Middle frontal gyrus (tissue), 1 donor: ENCODE measurements around the gene WDR48.

ENCODE experiments used
- DNase-seq: peaks from one replicate; pipeline ENCODE4 v3.0.0-alpha.2; 2015; ENCODE audit warnings: low spot score; ENCODE audit errors: extremely low spot score

WDR48 gene

GRCh38 chr3:39121621-39122020, 69.8 kb downstream of the WDR48 start:
- no peak for DNase-seq

GRCh38 chr3:39122813-39123212, 71.0 kb downstream of the WDR48 start:
- DNase-seq = no peak

GRCh38 chr3:39124876-39125840, 73.3 kb downstream of the WDR48 start:
- DNase-seq = no peak

GRCh38 chr3:39125841-39126500, 74.2 kb downstream of the WDR48 start:
- DNase-seq = no peak

GRCh38 chr3:39126532-39127071, 74.8 kb downstream of the WDR48 start:
- DNase-seq = no peak

- no peak for DNase-seq
These were observed 75.6 kb downstream of the WDR48 start for GRCh38 chr3:39127269-39127907.

- DNase-seq = no peak
These were observed 76.1 kb downstream of the WDR48 start for GRCh38 chr3:39127908-39128304.

- DNase-seq = no peak
These were observed 77.1 kb downstream of the WDR48 start for GRCh38 chr3:39128951-39129350.

- no peak for DNase-seq
These were observed 78.2 kb downstream of the WDR48 start for GRCh38 chr3:39130026-39130425.

GRCh38 chr3:39130693-39131265, 79.0 kb downstream of the WDR48 start:
- DNase-seq = no peak

GRCh38 chr3:39132096-39133092, 80.6 kb downstream of the WDR48 start:
- no peak for DNase-seq

- no peak for DNase-seq
These were observed 81.3 kb downstream of the WDR48 start for GRCh38 chr3:39133093-39133490.

GRCh38 chr3:39133822-39134221, 82.0 kb downstream of the WDR48 start:
- DNase-seq = no peak

GRCh38 chr3:39134305-39134704, 82.5 kb downstream of the WDR48 start:
- no peak for DNase-seq

- DNase-seq = no peak
These were observed 83.5 kb downstream of the WDR48 start for GRCh38 chr3:39135170-39135805.

GRCh38 chr3:39136533-39137434, 85.0 kb downstream of the WDR48 start:
- DNase-seq = no peak

- no peak for DNase-seq
These were observed 85.7 kb downstream of the WDR48 start for GRCh38 chr3:39137435-39137936.

- no peak for DNase-seq
These were observed 86.4 kb downstream of the WDR48 start for GRCh38 chr3:39137991-39138803.
